Right lobe of liver (tissue), 4 donors: ENCODE data around the gene COG8.

Experiments
- CTCF ChIP-seq, 4 donors: fragments of 200-600 bp in 3 of 4; fragments of 450-650 bp in 1 of 4; IDR thresholded peaks; one replicate each; pipeline versions ENCODE4 v1.5.1 to v1.8.0; 2016 to 2022; ENCODE audit warnings: antibody characterized with exemption in 4 of 4, mild to moderate bottlenecking in 2 of 4
- POLR2A ChIP-seq: fragments of 450-650 bp; IDR thresholded peaks from one replicate; pipeline ENCODE4 v1.6.1; 2017; ENCODE audit warnings: antibody characterized with exemption, mild to moderate bottlenecking
- donor health status: DM: no; HTN: no; CAD: no.
- donor health status: DM: no; HTN: no; CAD: no.
- donor health status: DM: no; HTN: yes; CAD: no.

GRCh38 chr16:69328854-69329316, 10.5 kb downstream of the COG8 start:
- no peak for TF ChIP-seq CTCF (IDR thresholded peaks at IDR 0.05)
- no peak for TF ChIP-seq POLR2A
